SU-DHL-6 (cell line): ENCODE results near the gene UFD1.

Source experiments
- H2AFZ ChIP-seq: fragments of 200-600 bp; sonication (generic); 2 replicates; pipeline ENCODE4 v1.6.1; 2014; ENCODE audit warnings: low read depth, mild to moderate bottlenecking, moderate library complexity, mixed read lengths, antibody characterized with exemption, low read length; ENCODE audit not compliant: severe bottlenecking
- H3F3A ChIP-seq: fragments of 200-600 bp; shearing (Covaris generic); 2 replicates; pipeline ENCODE4 v1.6.0; 2016; ENCODE audit warnings: antibody characterized with exemption, mild to moderate bottlenecking; ENCODE audit not compliant: insufficient read depth
- H3K27ac ChIP-seq: fragments of 200-600 bp; sonication (generic); 2 replicates; pipeline ENCODE4 v1.5.1; 2016; ENCODE audit warnings: low read depth, mild to moderate bottlenecking, low read length, moderate library complexity, mixed read lengths
- H3K27me3 ChIP-seq: fragments of 200-600 bp; sonication (generic), shearing (Covaris generic); 2 replicates; pipeline ENCODE4 v1.6.0; 2014; ENCODE audit warnings: mild to moderate bottlenecking, low read length
- H3K36me3 ChIP-seq: fragments of 200-600 bp; sonication (generic); 2 replicates; pipeline ENCODE4 v1.6.1; 2014; ENCODE audit warnings: mild to moderate bottlenecking, low read length, mixed read lengths
- H3K4me2 ChIP-seq: fragments of 300-600, 200-600 bp; shearing (Covaris generic), sonication (generic); 2 replicates; pipeline ENCODE4 v1.6.0; 2014; ENCODE audit warnings: low read length, low read depth, mild to moderate bottlenecking; ENCODE audit not compliant: poor library complexity, severe bottlenecking
- H3K4me3 ChIP-seq: fragments of 200-600 bp; sonication (generic); 2 replicates; pipeline ENCODE4 v1.5.1; 2014; ENCODE audit warnings: antibody characterized with exemption, low read length, mild to moderate bottlenecking, mixed read lengths; ENCODE audit not compliant: insufficient read depth, poor library complexity, severe bottlenecking
- H3K79me2 ChIP-seq: fragments of 200-600 bp; sonication (generic); 2 replicates; pipeline ENCODE4 v1.6.1; 2014; ENCODE audit warnings: mild to moderate bottlenecking, low read length, moderate library complexity; ENCODE audit not compliant: insufficient read depth
- H3K9ac ChIP-seq: fragments of 200-600 bp; sonication (generic); 2 replicates; pipeline ENCODE4 v1.7.0; 2014; ENCODE audit warnings: mild to moderate bottlenecking, low read length
- H3K9me2 ChIP-seq: fragments of 200-600 bp; sonication (generic); replicated peaks from 2 replicates; pipeline ENCODE4 v1.6.1; 2014; ENCODE audit warnings: low read length; ENCODE audit not compliant: insufficient read depth
- H3K9me3 ChIP-seq: fragments of 200-600 bp; sonication (generic); 2 replicates; pipeline ENCODE4 v1.6.1; 2014; ENCODE audit warnings: low read length, mixed read lengths; ENCODE audit not compliant: insufficient read depth
- H4K20me1 ChIP-seq: fragments of 200-600 bp; sonication (generic); 2 replicates; pipeline ENCODE4 v1.6.1; 2014; ENCODE audit warnings: low read depth, mild to moderate bottlenecking, antibody characterized with exemption, low read length, moderate library complexity, mixed read lengths
- EZH2phosphoT487 ChIP-seq: fragments of 200-600 bp; sonication (generic), shearing (Covaris generic); conservative IDR thresholded peaks from 2 replicates; pipeline ENCODE4 v1.6.1; 2018; ENCODE audit warnings: mild to moderate bottlenecking, antibody characterized with exemption, low read length, moderate library complexity, mixed read lengths
- TF ChIP-seq, protein P1 (sequence below): fragments of 200-600 bp; sonication (generic); IDR thresholded peaks from one replicate; pipeline ENCODE4 v1.5.1; 2017; ENCODE audit warnings: antibody characterized with exemption, mild to moderate bottlenecking, low read length, moderate library complexity; ENCODE audit not compliant: insufficient read depth, poor library complexity, severe bottlenecking

The UFD1 gene

DNA sequence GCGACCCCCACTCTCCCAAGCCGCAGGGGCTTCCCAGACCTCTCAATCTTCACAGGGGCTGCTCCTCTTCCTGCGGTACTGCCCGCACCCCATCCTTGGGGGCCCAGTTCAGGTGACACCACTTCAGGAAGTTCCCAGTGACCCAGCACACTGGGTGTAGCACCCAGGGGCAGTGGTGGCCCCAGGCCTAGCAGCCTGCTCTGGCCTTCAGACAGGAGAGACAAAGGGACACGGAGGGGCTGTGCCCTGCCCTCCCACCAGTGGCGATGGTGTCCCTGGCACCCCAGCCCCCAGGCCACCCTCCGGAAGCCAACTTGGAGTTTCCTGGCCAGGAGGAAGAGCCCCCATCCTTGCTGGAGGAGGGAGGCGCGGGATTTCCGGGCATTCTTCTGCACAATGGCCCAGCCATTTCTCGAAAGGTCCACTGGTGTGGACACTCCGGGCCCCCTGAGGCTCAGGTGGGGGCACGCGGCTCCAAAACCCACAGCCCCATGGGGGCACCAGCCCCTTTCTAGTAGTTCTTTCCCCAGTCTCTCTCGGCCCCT, 46.2 kb upstream of the UFD1 start:
- Histone ChIP-seq H3K9ac (no peak overlapping the region), H3K79me2 (no peaks in the 10 kb centered on the region), H4K20me1 (no peaks in the 10 kb centered on the region), H3K4me3 (no peak overlapping the region), H3K4me2 (no peak overlapping the region), H3K9me2 (no peaks in the 10 kb centered on the region), H3F3A (no peaks in the 10 kb centered on the region), H3K27me3 (no peaks in the 10 kb centered on the region), H2AFZ (no peak overlapping the region), H3K36me3 (no peaks in the 10 kb centered on the region), H3K27ac (no peak overlapping the region), H3K9me3 (no peaks in the 10 kb centered on the region)
- TF ChIP-seq EZH2phosphoT487 = no peak
- TF ChIP-seq, protein P1, sequence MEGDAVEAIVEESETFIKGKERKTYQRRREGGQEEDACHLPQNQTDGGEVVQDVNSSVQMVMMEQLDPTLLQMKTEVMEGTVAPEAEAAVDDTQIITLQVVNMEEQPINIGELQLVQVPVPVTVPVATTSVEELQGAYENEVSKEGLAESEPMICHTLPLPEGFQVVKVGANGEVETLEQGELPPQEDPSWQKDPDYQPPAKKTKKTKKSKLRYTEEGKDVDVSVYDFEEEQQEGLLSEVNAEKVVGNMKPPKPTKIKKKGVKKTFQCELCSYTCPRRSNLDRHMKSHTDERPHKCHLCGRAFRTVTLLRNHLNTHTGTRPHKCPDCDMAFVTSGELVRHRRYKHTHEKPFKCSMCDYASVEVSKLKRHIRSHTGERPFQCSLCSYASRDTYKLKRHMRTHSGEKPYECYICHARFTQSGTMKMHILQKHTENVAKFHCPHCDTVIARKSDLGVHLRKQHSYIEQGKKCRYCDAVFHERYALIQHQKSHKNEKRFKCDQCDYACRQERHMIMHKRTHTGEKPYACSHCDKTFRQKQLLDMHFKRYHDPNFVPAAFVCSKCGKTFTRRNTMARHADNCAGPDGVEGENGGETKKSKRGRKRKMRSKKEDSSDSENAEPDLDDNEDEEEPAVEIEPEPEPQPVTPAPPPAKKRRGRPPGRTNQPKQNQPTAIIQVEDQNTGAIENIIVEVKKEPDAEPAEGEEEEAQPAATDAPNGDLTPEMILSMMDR = no peak

DNA sequence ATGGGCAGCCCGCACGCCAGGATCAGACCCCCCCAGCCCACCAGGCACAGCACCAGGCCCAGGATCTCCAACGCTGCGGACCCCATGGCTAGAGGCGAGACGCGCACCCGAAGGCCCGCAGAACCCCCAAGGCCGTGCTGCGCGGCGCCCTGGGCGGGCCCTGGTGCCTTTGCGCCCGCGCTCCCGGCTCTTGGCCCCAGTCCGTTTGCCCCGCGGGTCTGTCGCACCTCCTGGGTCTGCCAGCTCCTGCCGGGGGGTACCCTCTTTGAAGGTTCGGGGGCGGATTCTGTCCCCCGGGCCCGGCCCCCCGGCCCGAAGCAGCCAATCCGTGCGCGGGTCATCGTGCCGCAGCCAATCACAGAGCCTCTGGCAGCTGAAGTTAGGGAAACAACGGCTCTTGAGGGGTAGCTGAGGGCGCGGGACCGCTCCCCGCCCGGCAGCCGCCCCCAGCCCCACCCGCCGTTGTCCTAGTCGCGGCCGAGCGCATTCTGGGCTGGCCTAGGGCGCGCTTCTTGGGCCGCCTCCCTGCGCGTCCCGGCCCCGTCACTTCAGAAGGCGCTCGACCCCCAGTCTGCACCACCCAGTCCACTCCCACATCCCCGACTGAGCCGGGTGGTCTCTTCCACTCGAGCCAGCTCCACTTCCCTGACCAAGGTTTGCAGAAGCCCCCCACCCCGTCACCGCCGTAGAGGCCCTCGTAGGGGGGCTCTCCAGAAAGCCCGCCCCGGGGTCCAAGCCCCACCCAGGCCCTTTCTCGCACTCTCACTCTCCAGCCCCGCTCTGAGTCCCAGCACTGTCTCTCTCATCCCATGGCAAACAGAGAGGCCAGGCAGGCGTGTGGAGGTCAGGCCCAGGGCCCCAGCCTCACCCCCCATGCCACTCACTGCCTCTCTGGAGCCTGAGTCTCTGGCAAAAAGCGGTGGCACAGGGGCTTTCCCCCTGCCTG, 45.5 kb upstream of the UFD1 start, which contains the start of gene CLDN5:
CLDN5 (minus strand) TSS at position 241 of the 946 bp plus-strand sequence; CDS start at position 86, 155 bp downstream.
- Histone ChIP-seq H3K36me3 (no peaks in the 10 kb centered on the region), H3K9me2 (no peaks in the 10 kb centered on the region), H2AFZ (no peak within 1 kb of the TSS), H4K20me1 (no peaks in the 10 kb centered on the region), H3K9ac (no peak within 1 kb of the TSS), H3F3A (no peaks in the 10 kb centered on the region), H3K4me3 (no peak within 1 kb of the TSS), H3K79me2 (no peaks in the 10 kb centered on the region), H3K27me3 (no peaks in the 10 kb centered on the region), H3K27ac (no peak within 1 kb of the TSS), H3K4me2 (no peak within 1 kb of the TSS), H3K9me3 (no peaks in the 10 kb centered on the region)
- TF ChIP-seq EZH2phosphoT487 = no peak
- TF ChIP-seq, protein P1 = no peak

DNA sequence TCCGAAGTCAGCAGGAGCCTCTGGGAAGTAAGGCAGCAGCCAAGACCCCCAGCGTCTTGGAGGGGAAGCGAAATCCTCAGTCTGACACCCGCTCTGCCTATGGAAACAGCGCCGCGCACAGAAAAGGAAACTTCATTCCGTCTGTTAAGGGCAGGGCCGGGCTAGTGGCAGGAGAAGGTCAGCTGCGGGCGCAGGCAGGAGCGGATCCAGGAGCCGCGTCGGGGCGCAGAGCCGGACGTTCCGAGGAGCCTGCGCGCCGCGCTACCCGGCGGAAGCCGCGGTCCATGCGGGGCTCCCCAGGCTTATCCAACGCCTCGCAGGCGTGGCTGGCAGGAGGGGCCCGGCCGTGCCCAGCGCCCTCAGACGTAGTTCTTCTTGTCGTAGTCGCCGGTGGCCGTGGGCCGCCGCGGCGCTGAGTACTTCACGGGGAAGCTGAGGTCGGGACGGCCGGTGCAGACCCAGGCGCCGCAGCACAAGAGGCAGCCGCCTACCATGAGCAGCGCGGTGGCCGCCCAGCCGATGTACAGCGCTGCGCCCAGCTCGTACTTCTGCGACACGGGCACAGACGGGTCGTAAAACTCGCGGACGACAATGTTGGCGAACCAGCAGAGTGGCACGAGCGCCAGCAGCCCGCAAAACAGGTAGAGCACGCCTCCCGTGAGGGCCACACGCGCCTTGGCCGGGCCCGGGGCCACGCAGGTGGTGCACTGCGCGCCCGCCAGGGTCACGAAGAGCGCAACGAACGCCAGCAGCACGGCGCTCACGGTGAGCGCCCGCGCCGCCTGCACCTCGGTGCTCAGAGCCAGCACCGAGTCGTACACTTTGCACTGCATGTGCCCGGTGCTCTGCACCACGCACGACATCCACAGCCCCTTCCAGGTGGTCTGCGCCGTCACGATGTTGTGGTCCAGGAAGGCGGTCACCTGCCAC, 44.5 kb upstream of the UFD1 start:
- Histone ChIP-seq H3K27me3 (no peaks in the 10 kb centered on the region), H3K4me3 (no peak overlapping the region), H3K4me2 (no peak overlapping the region), H3K9ac (no peak overlapping the region), H4K20me1 (no peaks in the 10 kb centered on the region), H2AFZ (no peak overlapping the region), H3K36me3 (no peaks in the 10 kb centered on the region), H3K9me2 (no peaks in the 10 kb centered on the region), H3K79me2 (no peaks in the 10 kb centered on the region), H3F3A (no peaks in the 10 kb centered on the region), H3K27ac (no peak overlapping the region), H3K9me3 (no peaks in the 10 kb centered on the region)
- TF ChIP-seq, protein P1 = no peak
- TF ChIP-seq EZH2phosphoT487 = no peak
